HG02759 (cell line): ENCODE results near the gene MRS2.
"Not testable (repeated sequence)": the region's sequence is repeated elsewhere in the genome, so short reads cannot be mapped to it uniquely, and the experiment has no call there.

Experiments used
- ATAC-seq: cut with Tn5 transposase; IDR thresholded peaks from one replicate; pipeline ENCODE4 v1.9.1; 2021; ENCODE audit warnings: mild to moderate bottlenecking, moderate library complexity; ENCODE audit not compliant: unreplicated experiment

MRS2 gene, protein sequence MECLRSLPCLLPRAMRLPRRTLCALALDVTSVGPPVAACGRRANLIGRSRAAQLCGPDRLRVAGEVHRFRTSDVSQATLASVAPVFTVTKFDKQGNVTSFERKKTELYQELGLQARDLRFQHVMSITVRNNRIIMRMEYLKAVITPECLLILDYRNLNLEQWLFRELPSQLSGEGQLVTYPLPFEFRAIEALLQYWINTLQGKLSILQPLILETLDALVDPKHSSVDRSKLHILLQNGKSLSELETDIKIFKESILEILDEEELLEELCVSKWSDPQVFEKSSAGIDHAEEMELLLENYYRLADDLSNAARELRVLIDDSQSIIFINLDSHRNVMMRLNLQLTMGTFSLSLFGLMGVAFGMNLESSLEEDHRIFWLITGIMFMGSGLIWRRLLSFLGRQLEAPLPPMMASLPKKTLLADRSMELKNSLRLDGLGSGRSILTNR

DNA sequence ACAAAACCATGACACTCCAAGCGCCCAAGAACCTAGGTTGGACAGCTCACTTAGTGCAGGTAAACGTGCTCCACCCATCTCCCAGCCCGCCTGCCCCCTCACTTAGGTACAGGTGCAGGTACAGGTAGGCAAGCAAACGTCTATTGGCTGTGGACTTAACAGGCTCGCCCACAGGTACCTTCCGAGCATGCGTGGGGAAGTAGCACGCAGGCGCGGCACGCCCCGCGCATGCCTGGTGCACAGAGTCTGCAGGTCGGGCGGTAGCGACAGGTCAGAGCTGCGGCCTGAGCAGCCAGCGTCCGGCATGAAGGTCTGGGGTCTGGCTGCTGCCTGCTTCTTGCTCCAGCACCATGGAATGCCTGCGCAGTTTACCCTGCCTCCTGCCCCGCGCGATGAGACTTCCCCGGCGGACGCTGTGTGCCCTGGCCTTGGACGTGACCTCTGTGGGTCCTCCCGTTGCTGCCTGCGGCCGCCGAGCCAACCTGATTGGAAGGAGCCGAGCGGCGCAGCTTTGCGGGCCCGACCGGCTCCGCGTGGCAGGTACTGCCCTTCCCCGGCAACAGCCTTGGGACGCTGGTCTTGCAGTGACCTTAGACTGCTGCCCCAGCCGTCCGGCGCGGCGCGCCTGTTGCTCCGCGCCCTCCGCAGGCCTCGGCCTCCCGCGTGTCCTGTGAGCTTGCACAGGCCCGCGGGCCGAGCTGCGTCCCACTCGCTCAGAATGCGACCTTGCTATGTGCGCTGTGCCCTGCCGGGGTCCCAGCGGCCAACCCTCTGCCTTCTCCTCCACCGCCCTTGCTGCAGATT lies at the start of gene MRS2:
TSS of gene MRS2 (plus strand) at position 240 of the 804 bp plus-strand sequence. CDS start at position 351, 111 bp downstream.
- ATAC-seq, result peak; percentile 97

DNA sequence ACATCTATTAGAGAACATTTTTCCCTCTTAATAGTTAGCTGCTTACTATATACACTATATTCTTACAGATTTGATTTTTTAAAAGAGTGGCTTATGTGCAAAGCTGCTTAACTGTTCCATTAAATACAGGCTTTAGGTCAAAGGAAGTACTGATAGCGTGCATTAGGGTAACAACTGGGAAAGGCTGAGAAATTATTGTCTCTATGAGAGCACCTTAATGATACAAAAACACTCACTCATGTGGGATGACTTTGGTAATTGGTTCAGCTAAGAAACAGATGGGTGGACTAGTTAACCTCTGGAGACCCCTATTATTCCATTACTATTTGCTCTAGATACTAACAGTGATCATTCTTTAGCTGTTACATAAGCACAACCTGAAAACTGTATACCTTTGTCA lies 48.9 kb upstream of the MRS2 start:
- ATAC-seq, result no peak

DNA sequence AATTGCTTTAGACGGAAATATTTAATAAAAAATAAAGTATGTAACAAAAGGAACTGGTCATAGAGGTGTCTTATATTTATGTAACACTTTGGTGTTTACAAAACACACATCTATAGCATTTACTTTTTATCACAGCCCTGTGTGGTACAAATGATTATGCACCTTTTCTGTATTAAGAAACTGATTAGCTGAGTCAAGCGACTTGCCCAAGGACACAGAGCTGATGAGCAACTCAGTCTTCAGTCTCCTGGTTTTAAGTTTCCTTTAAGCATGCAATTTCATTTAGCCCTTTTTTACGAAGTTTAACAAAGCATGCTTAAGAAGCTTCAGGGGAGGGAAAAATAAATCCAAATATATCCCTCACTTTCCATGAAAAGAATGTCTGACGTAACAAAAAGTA lies 47.3 kb upstream of the MRS2 start:
- ATAC-seq, result no peak

DNA sequence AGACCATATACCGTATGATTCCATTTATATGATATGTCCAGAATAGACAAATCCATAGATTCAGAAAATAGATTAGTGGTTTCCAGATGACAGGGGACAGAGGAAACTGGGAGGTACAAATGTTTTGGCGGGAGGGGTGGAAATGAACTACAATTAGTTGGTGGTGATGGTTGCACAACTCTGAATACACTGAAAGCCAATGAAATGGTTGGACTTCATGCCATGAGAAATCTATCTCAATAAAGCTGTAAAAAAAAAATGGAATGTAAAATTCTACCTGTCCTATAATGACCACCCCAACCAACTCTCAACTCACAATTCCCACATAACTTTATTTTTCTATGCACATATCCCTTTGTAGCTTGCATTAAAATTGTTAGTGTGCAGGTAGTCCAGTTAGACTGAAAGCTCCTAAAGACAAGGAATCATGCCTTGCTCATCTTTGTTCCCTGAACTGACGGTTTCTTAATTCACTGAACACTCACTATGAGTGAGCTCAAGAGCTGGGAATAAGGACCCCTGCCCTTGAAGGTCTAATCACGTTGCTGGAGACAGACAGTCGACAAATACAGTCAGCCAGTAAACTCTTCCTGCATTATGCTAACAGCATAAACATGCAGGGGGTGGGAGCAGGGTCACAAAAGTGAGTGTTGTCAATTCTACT lies 46.3 kb upstream of the MRS2 start:
- no peak for ATAC-seq

DNA sequence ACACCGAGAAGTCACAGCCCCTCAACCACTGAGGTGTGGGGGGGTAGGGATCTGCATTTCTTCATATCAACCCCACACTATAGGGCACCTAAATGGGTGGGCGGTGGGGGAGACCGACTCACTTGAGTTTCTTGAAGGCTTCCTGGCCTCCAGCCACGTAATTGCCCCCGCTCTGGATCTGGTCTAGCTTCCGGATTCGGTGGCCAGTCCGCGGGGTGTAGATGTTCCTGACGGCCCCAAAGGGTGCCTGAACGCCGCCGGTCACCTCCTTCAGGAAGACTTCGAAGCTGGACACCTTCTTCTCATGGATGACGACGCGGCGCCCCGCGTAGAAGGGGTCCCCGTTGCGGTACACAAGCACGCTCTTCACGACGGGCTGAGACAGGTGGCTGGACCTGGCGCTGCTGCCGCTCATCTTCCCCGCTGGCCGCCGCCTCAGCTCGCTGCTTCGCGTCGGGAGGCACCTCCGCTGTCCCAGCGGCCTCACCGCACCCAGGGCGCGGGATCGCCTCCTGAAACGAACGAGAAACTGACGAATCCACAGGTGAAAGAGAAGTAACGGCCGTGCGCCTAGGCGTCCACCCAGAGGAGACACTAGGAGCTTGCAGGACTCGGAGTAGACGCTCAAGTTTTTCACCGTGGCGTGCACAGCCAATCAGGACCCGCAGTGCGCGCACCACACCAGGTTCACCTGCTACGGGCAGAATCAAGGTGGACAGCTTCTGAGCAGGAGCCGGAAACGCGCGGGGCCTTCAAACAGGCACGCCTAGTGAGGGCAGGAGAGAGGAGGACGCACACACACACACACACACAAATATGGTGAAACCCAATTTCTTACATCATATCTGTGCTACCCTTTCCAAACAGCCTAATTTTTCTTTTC lies 45.2 kb upstream of the MRS2 start, which contains the start of gene DCDC2:
TSS of gene DCDC2 (minus strand) at position 724 of the 883 bp plus-strand sequence. CDS start at position 415, 309 bp downstream.
- ATAC-seq, result no peak

DNA sequence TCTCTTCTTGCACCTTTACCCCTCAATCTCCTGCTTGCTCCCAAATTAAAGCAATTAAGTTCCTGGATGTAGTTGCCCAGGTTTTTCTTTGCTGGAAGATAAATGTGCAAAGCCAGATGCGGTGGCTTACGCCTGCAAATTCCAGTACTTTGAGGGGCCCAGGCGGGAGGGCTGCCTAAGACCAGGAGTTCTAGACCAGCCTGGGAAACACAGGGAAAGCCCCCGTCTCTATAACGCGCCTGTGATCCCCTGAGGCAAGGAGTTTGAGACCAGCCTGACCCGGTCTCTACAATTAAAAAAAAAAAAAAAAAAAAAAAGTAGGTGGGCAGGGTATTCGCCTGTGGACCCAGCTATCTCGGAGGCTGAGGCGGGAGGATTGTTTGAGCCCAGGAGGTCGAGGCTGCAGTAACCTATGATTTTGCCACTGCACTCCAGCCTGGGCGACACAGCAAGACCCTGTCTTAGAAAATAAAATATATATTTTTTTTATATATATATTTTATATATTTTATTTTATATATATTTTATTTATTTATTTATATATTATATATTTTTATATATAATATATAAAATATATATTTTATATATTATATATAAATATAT lies 44.4 kb upstream of the MRS2 start:
- ATAC-seq, result no peak

DNA sequence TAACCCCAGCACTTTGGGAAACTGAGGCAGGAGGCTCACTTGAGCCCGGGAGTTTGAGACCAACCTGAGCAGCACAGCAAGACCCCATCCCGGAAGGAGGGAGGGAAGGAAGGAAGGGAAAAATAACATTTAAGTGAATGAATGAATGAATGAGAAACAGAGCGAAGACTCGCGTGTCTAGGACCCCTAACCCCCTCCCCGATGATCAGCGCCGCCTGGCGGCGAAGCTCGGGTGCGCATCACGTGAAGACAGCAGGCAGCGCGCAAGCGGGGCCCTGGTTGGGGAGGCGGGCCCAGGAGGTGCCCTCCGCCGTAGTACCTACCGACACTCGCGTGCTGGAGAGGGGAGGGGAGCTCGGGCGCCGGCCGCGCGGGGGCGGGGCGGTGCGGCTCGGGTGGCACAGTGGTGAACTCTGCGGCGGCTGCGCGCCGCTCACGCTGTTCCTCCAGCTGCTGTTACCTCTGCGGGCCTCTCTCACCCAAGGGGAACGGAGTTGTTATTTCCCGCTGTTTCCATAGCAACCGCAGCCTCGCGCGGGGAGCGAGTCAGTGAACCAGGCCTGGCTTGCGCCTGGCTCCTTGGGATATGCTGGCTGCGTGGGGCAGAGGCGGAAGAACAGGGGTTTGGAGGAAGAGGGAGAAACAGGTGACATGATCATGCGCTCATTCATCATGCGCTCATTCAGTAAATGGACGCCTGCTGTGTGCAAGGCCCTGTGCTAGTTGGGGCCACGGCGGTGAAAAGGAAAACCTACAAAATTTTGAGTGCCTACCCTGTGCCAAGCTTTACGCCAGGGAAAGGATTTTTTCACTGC lies 42.9 kb upstream of the MRS2 start:
- peak; percentile 92 for ATAC-seq

DNA sequence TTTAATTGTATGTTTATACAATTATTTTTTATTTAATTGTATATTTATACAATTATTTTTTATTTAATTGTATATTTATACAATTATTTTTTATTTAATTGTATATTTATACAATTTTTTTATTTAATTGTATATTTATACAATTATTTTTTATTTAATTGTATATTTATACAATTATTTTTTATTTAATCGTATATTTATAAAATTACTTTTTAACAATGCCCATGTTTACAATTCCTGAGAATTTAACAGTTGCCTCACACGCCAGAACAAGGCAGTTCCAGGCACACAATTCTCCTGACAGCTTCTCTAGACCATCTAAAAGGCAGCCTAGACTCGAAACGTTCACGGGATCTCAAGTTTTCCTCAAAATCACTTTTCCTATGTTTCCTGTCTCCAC lies 40.4 kb upstream of the MRS2 start:
- ATAC-seq, result not testable (repeated sequence)

DNA sequence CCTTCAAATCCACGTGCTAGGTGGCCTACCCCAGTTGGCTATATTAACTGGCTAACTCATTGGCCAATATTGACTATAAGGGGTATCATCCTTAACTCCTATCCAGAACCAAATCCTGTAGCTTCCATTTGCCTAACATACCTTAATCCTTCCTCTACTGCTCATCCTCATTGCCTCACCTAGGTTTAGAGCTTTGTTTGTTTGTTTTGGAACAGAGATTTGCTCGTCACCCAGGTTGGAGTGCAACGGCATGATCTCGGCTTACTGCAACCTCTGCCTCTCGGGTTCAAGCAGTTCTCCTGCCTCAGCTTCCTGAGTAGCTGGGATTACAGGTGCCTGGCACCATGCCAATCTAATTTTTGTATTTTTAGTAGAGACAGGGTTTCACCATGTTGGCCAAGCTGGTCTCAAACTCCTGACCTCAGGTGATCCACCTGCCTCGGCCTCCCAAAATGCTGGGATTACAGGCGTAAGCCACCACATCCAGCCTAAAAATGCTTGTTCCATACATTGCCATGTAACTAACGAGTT lies 37.6 kb upstream of the MRS2 start:
- not testable (repeated sequence) for ATAC-seq

DNA sequence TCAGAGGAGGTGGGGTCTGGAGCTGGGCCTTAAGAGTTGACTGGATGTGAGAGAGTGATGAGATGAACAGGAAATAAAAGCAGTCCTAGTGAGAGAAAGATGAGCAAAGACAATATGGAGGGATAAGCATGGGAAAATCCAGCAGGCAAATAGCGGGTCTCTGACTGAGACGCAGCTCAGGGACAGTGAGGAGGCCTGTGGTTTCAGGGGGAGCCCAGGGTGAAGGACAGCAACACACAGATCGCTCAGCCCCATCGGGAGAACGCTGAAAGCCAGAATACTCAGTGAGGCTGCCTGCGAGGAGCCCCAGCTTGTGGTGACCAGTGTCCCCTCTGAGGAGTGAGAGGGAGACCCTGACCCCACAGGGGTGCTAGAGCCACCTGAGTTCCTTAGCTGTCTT lies 28.1 kb upstream of the MRS2 start:
- no peak for ATAC-seq

DNA sequence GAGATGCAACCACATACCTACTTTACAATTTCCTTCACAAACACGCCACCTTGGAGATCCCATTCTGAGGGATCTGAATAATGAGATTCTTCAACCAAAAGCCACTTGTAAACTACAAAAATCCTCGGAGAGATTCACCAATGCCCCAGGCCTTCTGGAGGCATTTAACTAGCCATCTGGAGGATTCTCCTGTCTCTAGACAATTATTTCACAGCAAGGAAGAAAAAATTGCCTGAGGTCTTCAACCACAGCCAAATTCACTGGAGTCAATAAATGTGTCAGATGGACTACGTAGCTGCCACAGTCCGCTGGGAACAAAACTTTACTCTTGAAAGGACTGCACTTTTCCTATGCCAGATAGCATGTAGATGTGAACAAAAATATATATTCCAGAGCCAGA lies 25.9 kb upstream of the MRS2 start:
- ATAC-seq, result no peak

DNA sequence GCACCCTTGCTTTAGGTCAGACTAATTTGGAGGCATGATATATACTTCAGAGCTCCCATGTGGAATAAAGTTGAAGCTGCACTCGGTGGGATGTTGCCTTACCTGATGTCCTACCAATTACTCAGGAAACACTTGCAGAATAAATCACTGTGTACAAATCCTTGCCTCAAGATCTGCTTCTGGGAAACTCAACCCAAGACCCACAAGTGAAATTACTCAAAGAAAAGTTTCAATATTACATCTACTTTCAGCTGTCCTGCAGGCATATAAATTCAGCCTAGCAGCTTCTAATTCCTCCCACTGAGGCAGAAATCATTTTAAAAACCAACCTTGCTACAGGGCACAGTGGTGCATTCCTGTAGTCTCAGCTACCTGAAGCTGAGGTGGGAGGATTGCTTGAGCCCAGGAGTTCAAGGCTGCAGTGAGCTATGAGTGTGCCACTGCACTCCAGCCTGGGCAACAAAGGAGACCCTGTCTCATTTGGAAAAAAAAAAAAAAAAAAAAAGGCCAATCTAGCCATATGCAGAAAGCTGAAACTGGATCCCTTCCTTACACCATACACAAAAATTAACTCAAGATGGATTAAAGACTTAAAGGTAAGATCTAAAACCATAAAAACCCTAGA lies 24.2 kb upstream of the MRS2 start:
- ATAC-seq, result peak; percentile 68

DNA sequence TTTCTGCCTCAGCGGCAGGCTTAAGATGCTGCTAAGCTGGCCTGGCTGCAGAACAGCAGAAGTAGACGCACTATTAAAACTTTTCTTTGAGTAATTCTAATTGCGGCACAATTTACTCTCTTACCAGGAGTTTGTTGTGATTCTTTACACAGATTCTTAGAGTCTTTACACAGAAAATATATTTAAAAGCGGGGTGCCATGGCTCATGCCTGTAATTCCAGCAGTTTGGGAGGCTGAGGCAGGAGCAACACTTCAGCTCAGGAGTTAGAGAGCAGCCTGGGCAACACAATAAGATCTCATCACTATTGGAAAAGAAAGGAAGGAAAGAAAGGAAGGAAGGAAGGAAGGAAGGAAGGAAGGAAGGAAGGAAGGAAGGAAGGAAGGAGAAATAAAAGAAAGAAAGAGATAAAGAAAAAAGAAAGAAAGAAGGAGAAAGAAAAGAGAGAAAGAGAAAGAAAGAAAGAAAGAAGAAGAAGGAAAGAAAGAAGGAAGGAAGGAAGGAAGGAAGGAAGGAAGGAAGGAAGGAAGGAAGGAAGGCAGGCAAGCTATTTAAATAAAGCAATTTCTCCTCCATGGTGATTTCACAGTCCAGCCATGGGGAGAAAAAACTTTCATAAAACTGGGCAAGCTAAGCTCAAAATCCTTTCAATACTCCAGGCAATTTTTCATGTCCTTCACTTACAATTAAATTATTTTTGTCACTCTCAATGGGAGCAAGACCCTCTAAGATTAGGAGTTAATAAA lies 21.1 kb upstream of the MRS2 start:
- ATAC-seq, result no peak

DNA sequence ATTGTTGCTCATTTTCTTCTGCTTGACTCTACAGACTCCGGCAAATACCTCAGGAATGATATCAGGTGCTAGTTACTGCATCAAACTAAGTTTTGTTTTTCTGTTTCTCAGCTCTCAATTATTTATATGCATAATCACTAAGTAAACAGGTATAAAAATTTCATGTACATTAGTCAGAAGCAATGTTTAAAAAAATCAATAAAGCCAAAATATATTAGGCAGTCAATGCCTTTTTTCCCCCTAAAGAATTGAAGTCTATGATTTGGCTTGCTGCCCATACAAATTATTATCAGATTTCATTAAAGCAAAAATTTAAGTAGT lies 20.6 kb upstream of the MRS2 start:
- no peak for ATAC-seq

DNA sequence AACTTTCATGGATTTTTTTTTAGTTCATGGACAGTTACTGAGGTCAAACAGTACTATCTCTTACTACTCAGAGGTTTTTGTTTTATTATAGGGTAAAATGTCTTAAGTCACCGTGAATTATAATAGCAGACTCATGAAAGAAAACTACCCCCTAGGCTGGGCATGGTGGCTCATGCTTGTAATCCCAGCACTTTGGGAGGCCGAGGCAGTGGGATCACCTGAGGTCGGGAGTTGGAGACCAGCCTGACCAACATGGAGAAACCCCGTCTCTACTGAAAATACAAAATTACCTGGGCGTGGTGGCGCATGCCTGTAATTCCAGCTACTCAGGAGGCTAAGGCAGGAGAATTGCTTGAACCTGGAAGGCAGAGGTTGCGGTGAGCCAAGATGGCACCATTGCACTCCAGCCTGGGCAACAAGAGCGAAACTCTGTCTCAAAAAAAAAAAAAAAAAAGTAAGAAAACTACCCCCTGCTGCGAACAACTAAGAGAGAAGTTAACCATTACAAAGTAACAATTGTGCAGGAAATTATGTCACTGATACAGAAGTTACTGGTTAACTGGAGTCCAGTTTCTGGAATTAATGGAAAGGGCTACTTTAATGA lies 19.7 kb upstream of the MRS2 start:
- not testable (repeated sequence) for ATAC-seq

DNA sequence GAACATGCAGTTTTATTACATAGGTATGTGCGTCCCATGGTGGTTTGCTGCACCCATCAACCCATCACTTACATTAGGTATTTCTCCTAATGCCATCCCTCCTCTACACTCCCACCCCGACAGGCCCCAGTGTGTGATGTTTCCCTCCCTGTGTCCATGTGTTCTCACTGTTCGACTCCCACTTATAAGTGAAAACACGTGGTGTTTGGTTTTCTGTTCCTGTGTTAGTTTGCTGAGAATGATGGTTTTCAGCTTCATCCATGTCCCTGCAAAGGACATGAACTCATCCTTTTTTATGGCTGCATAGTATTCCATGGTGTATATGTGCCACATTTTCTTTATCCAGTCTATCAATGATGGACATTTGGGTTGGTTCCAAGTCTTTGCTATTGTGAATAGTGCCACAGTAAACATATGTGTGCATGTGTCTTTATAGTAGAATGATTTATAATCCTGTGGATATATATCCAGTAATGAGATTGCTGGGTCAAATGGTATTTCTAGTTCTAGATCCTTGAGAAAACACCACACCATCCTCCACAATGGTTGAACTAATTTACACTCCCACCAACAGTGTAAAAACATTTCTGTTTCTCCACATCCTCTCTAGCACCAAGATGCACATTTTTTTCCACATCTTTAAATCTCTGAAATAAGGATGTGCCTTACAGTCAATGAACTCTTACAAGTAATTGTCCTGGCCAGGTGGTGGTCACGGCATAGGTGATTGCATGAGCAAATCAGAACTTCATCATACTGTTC lies 18.2 kb upstream of the MRS2 start:
- ATAC-seq, result not testable (repeated sequence)
